HCT116 (cell line): Measurements from ENCODE around the gene RIMS4. TPM values are rescaled to one million over a fixed set of nuclear protein-coding genes. Genes with fewer than 3 reads are reported as not detected.

Source experiments
- ATAC-seq: fragments of 200-7000 bp; cut with Tn5 transposase; 2 replicates; pipeline ENCODE4 v1.9.1; 2020; ENCODE audit warnings: mild to moderate bottlenecking, moderate library complexity
- BruUV-seq: library from RNA; stranded (reverse); fragments of 400-500 nt; replicated peaks from 2 replicates; lab custom pipeline; 2021; lab: Mats Ljungman, UMichigan
- CTCF ChIA-PET: fragments of 300-600 bp; sonication (Branson Sonifier 250); formaldehyde crosslinking; loops from one replicate; lab custom pipeline; 2021; ENCODE audit warnings: antibody characterized with exemption; lab: Charles Lee
- POLR2A ChIA-PET: fragments of 300-600, 350-600 bp; sonication (Branson Sonifier 250); formaldehyde crosslinking; loops from one replicate; lab custom pipeline; 2021; ENCODE audit warnings: antibody characterized with exemption; lab: Charles Lee
- RAD21 ChIA-PET, 2 experiments: fragments of 300-600 bp; sonication (Branson Sonifier 250); formaldehyde crosslinking; loops; one replicate each; lab custom pipeline; 2023; ENCODE audit warnings: low total read pairs in 2 of 2; ENCODE audit not compliant: uncharacterized antibody in 2 of 2, unreplicated experiment in 2 of 2, low non-redundant PET in 1 of 2; lab: Charles Lee
- DNase-seq: peaks from one replicate; pipeline ENCODE4 v3.0.0-alpha.2; 2010; ENCODE audit warnings: low read depth, low spot score
- H2AFZ ChIP-seq: fragments of 200-600 bp; shearing (Covaris generic), sonication (generic); 2 replicates; pipeline ENCODE4 v1.6.1; 2017; ENCODE audit warnings: low read depth, mixed run types, mixed read lengths, antibody characterized with exemption, low read length; ENCODE audit not compliant: poor library complexity, severe bottlenecking
- H3K27ac ChIP-seq: 2 replicates; pipeline ENCODE4 v1.5.1; 2012; ENCODE audit warnings: low read depth, low read length
- H3K27me3 ChIP-seq: fragments of 200-600 bp; sonication (generic); 2 replicates; pipeline ENCODE4 v1.6.1; 2016; ENCODE audit warnings: mixed run types, low read length, mixed read lengths; ENCODE audit not compliant: insufficient read depth
- H3K36me3 ChIP-seq, 2 experiments: fragments of 200-500 bp in 1 of 2; fragments of 200-600 bp in 1 of 2; sonication (Bioruptor generic) in 1 of 2; sonication (generic) in 1 of 2; 2 replicates each; pipeline versions ENCODE4 v1.5.1 to v1.6.1; 2014 to 2016; ENCODE audit warnings: low read length in 2 of 2, inconsistent platforms in 1 of 2, mixed read lengths in 1 of 2, mixed run types in 1 of 2; ENCODE audit not compliant: insufficient read depth in 2 of 2, control insufficient read depth in 1 of 2
- H3K4me1 ChIP-seq, 2 experiments: fragments of 200-600 bp in 1 of 2; sonication (generic) in 1 of 2; 2 replicates each; pipeline versions ENCODE4 v1.5.1 to v1.6.1; 2012 to 2017; ENCODE audit warnings: low read length in 2 of 2, inconsistent platforms in 1 of 2, mild to moderate bottlenecking in 1 of 2, mixed read lengths in 1 of 2, mixed run types in 1 of 2, moderate library complexity in 1 of 2; ENCODE audit not compliant: insufficient read depth in 2 of 2, control insufficient read depth in 1 of 2
- H3K4me2 ChIP-seq: fragments of 200-600 bp; sonication (generic); 2 replicates; pipeline ENCODE4 v1.6.1; 2017; ENCODE audit warnings: mixed run types, low read length, mixed read lengths
- H3K4me3 ChIP-seq, 2 experiments: fragments of 200-600 bp in 1 of 2; sonication (generic) in 1 of 2; replicated peaks in 1 of 2; 2 replicates each; pipeline ENCODE4 v1.5.1; 2011 to 2016; ENCODE audit warnings: low read length in 2 of 2, control low read depth in 1 of 2, low read depth in 1 of 2, mild to moderate bottlenecking in 1 of 2, mixed read lengths in 1 of 2, mixed run types in 1 of 2
- H3K79me2 ChIP-seq: fragments of 200-600 bp; sonication (generic); 2 replicates; pipeline ENCODE4 v1.6.1; 2017; ENCODE audit warnings: mild to moderate bottlenecking, mixed run types, low read length, moderate library complexity, mixed read lengths; ENCODE audit not compliant: insufficient read depth
- H3K9ac ChIP-seq: fragments of 200-600 bp; sonication (generic); 2 replicates; pipeline ENCODE4 v1.6.1; 2016; ENCODE audit warnings: low read length, mixed read lengths
- H3K9me2 ChIP-seq: fragments of 200-600 bp; sonication (generic), shearing (Covaris generic); 2 replicates; pipeline ENCODE4 v1.6.1; 2017; ENCODE audit warnings: mixed run types, mild to moderate bottlenecking, moderate library complexity; ENCODE audit not compliant: insufficient read depth
- H3K9me3 ChIP-seq, 2 experiments: fragments of 200-500 bp in 1 of 2; fragments of 200-600 bp in 1 of 2; sonication (Bioruptor generic) in 1 of 2; sonication (generic) in 1 of 2; 2 replicates each; pipeline ENCODE4 v1.6.1; 2014 to 2017; ENCODE audit warnings: low read length in 2 of 2, mixed read lengths in 2 of 2, inconsistent platforms in 1 of 2, low read depth in 1 of 2, mild to moderate bottlenecking in 1 of 2, mixed run types in 1 of 2, moderate library complexity in 1 of 2; ENCODE audit not compliant: control insufficient read depth in 1 of 2, insufficient read depth in 1 of 2
- H4K20me1 ChIP-seq: fragments of 200-600 bp; sonication (generic), shearing (Covaris generic); 2 replicates; pipeline ENCODE4 v1.6.1; 2017; ENCODE audit warnings: mixed run types, mild to moderate bottlenecking, moderate library complexity; ENCODE audit not compliant: insufficient read depth
- ZNF274 ChIP-seq: fragments of 200-500 bp; sonication (Bioruptor generic); IDR thresholded peaks from 2 replicates; pipeline ENCODE4 v1.6.1; 2014; ENCODE audit warnings: mild to moderate bottlenecking, low read depth, low read length, inconsistent platforms
- intact Hi-C: fragments of 100-400 bp; cut with micrococcal nuclease; formaldehyde crosslinking; loops from 2 replicates; pipeline ENCODE4 v1.10.0; 2022
- total RNA-seq: library from RNA; stranded (reverse); gene quantifications from one replicate; pipeline ENCODE4 v1.2.1, GENCODE V29; 2021; ENCODE audit not compliant: unreplicated experiment
- TF ChIP-seq, protein P1 (sequence below): IDR thresholded peaks from 2 replicates; pipeline ENCODE4 v1.6.1; 2012; ENCODE audit warnings: low read depth
- TF ChIP-seq, protein P2 (sequence below): IDR thresholded peaks from 2 replicates; pipeline ENCODE4 v1.6.1; 2012

The RIMS4 gene
- total RNA-seq, 1 experiment from 2014 or later, result 0.05 TPM

DNA sequence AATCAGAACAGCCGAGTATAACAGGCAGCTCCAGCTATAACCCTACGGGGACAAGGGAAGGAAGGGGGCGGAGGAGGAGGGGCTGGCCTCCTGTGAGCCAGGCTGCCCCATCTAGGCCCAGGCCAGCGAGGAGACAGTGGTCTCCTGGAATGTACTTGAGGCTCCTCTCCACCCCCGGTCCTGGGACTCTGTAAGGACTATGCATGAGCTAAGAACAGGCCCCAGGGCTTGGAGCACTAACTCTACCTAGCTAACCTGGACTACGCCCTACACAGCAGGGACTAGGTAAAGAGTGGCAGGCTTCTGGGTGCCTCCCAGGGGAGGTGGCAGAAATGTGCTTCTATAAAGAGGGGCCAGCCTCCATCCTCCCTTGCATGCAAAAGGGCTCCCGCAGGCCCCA, 55.8 kb downstream of the RIMS4 start:
- BruUV-seq, result no TSS peak
- no peaks in the 10 kb centered on the region for H3K36me3 ChIP-seq
- ChIA-PET CTCF (no interaction called here), POLR2A (no interaction called here), RAD21 (no interaction called here)
- TF ChIP-seq, protein P1, sequence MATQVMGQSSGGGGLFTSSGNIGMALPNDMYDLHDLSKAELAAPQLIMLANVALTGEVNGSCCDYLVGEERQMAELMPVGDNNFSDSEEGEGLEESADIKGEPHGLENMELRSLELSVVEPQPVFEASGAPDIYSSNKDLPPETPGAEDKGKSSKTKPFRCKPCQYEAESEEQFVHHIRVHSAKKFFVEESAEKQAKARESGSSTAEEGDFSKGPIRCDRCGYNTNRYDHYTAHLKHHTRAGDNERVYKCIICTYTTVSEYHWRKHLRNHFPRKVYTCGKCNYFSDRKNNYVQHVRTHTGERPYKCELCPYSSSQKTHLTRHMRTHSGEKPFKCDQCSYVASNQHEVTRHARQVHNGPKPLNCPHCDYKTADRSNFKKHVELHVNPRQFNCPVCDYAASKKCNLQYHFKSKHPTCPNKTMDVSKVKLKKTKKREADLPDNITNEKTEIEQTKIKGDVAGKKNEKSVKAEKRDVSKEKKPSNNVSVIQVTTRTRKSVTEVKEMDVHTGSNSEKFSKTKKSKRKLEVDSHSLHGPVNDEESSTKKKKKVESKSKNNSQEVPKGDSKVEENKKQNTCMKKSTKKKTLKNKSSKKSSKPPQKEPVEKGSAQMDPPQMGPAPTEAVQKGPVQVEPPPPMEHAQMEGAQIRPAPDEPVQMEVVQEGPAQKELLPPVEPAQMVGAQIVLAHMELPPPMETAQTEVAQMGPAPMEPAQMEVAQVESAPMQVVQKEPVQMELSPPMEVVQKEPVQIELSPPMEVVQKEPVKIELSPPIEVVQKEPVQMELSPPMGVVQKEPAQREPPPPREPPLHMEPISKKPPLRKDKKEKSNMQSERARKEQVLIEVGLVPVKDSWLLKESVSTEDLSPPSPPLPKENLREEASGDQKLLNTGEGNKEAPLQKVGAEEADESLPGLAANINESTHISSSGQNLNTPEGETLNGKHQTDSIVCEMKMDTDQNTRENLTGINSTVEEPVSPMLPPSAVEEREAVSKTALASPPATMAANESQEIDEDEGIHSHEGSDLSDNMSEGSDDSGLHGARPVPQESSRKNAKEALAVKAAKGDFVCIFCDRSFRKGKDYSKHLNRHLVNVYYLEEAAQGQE, result no peak
- TF ChIP-seq, protein P2, sequence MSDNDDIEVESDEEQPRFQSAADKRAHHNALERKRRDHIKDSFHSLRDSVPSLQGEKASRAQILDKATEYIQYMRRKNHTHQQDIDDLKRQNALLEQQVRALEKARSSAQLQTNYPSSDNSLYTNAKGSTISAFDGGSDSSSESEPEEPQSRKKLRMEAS, result no peak
- no peak for TF ChIP-seq ZNF274
- no peak overlapping the region for H3K4me3 ChIP-seq
- no peak for ATAC-seq
- H3K9me2 ChIP-seq, result no peaks in the 10 kb centered on the region
- intact Hi-C loops, result no loop called here
- H4K20me1 ChIP-seq, result no peaks in the 10 kb centered on the region
- H3K27me3 ChIP-seq, result 0 out of 2 replicates have a peak, but pooled peaks cover 6% of the 10 kb centered on the region
- H3K79me2 ChIP-seq, result no peaks in the 10 kb centered on the region
- no peak overlapping the region for H3K27ac ChIP-seq
- H2AFZ ChIP-seq, result no peak overlapping the region
- DNase-seq, result no peak
- H3K9ac ChIP-seq, result no peak overlapping the region
- no peaks in the 10 kb centered on the region for H3K9me3 ChIP-seq
- H3K4me1 ChIP-seq, result no peaks in the 10 kb centered on the region
- no peak overlapping the region for H3K4me2 ChIP-seq
